ENCODE data around the gene KMO.

KMO gene

GRCh38 chr1:241536304-241536703, 4.1 kb downstream of the KMO start:
- no peak overlapping the region for H3K4me3 ChIP-seq (ENCODE audit: low read depth, low read length)
- no peaks in the 10 kb centered on the region for H3K4me1 ChIP-seq (ENCODE audit: control insufficient read depth, insufficient read depth, low read length, unreplicated experiment)
- no peaks in the 10 kb centered on the region for H3K36me3 ChIP-seq (ENCODE audit: insufficient read depth, low read length)
- peaks cover 3% of the 10 kb centered on the region; the same call in 1 of the 2 replicates for H3K27me3 ChIP-seq (ENCODE audit: insufficient read depth, low read length)
- no peaks in the 10 kb centered on the region for H3K79me2 ChIP-seq (ENCODE audit: control insufficient read depth, insufficient read depth, low read length, unreplicated experiment)
- no peak overlapping the region for H3K27ac ChIP-seq (ENCODE audit: low read depth, low read length)
- no peak overlapping the region for H2AFZ ChIP-seq (ENCODE audit: low read length, unreplicated experiment)

- peaks cover 3% of the 10 kb centered on the region; the same call in 1 of the 2 replicates for H3K27me3 ChIP-seq (ENCODE audit: insufficient read depth, low read length)
- H3K36me3 ChIP-seq (ENCODE audit: insufficient read depth, low read length): no peaks in the 10 kb centered on the region
- H3K4me1 ChIP-seq (ENCODE audit: control insufficient read depth, insufficient read depth, low read length, unreplicated experiment): no peaks in the 10 kb centered on the region
- H3K4me3 ChIP-seq (ENCODE audit: low read depth, low read length): no peak overlapping the region
- H3K27ac ChIP-seq (ENCODE audit: low read depth, low read length): no peak overlapping the region
- no peak overlapping the region for H2AFZ ChIP-seq (ENCODE audit: low read length, unreplicated experiment)
- H3K79me2 ChIP-seq (ENCODE audit: control insufficient read depth, insufficient read depth, low read length, unreplicated experiment): no peaks in the 10 kb centered on the region
Measured at GRCh38 chr1:241536969-241537368, 4.8 kb downstream of the KMO start.

- no peaks in the 10 kb centered on the region for H3K79me2 ChIP-seq (ENCODE audit: control insufficient read depth, insufficient read depth, low read length, unreplicated experiment)
- H3K4me1 ChIP-seq (ENCODE audit: control insufficient read depth, insufficient read depth, low read length, unreplicated experiment): no peaks in the 10 kb centered on the region
- H3K36me3 ChIP-seq (ENCODE audit: insufficient read depth, low read length): no peaks in the 10 kb centered on the region
- H3K4me3 ChIP-seq (ENCODE audit: low read depth, low read length): no peak overlapping the region
- H3K27ac ChIP-seq (ENCODE audit: low read depth, low read length): no peak overlapping the region
- peaks cover 12% of the 10 kb centered on the region; the same call in 1 of the 2 replicates for H3K27me3 ChIP-seq (ENCODE audit: insufficient read depth, low read length)
- no peak overlapping the region for H2AFZ ChIP-seq (ENCODE audit: low read length, unreplicated experiment)
Measured at GRCh38 chr1:241542199-241542907, 10.2 kb downstream of the KMO start.

- Histone ChIP-seq H3K4me1 (ENCODE audit: control insufficient read depth, insufficient read depth, low read length, unreplicated experiment) (no peaks in the 10 kb centered on the region), H3K79me2 (ENCODE audit: control insufficient read depth, insufficient read depth, low read length, unreplicated experiment) (no peaks in the 10 kb centered on the region)
Measured at GRCh38 chr1:241548008-241548407, 15.8 kb downstream of the KMO start.

GRCh38 chr1:241550318-241550717, 18.1 kb downstream of the KMO start:
- no peak overlapping the region for H2AFZ ChIP-seq (ENCODE audit: low read length, unreplicated experiment)
- no peaks in the 10 kb centered on the region for H3K4me1 ChIP-seq (ENCODE audit: control insufficient read depth, insufficient read depth, low read length, unreplicated experiment)
- no peak overlapping the region for H3K4me3 ChIP-seq (ENCODE audit: low read depth, low read length)
- H3K36me3 ChIP-seq (ENCODE audit: insufficient read depth, low read length): no peaks in the 10 kb centered on the region
- H3K27me3 ChIP-seq (ENCODE audit: insufficient read depth, low read length): peaks cover 14% of the 10 kb centered on the region; the same call in 1 of the 2 replicates
- no peak overlapping the region for H3K27ac ChIP-seq (ENCODE audit: low read depth, low read length)
- H3K79me2 ChIP-seq (ENCODE audit: control insufficient read depth, insufficient read depth, low read length, unreplicated experiment): no peaks in the 10 kb centered on the region

More at GRCh38 chr1:241548008-241548407, 15.8 kb downstream of the KMO start:
- Histone ChIP-seq H2AFZ (ENCODE audit: low read length, unreplicated experiment) (no peak overlapping the region), H3K4me3 (ENCODE audit: low read depth, low read length) (no peak overlapping the region), H3K36me3 (ENCODE audit: insufficient read depth, low read length) (no peaks in the 10 kb centered on the region), H3K27me3 (ENCODE audit: insufficient read depth, low read length) (peaks cover 14% of the 10 kb centered on the region; the same call in 1 of the 2 replicates), H3K27ac (ENCODE audit: low read depth, low read length) (no peak overlapping the region)

- peaks cover 4% of the 10 kb centered on the region; the same call in 1 of the 2 replicates for H3K27me3 ChIP-seq (ENCODE audit: insufficient read depth, low read length)
- H3K79me2 ChIP-seq (ENCODE audit: control insufficient read depth, insufficient read depth, low read length, unreplicated experiment): no peaks in the 10 kb centered on the region
- H3K27ac ChIP-seq (ENCODE audit: low read depth, low read length): no peak overlapping the region
- H3K4me1 ChIP-seq (ENCODE audit: control insufficient read depth, insufficient read depth, low read length, unreplicated experiment): no peaks in the 10 kb centered on the region
- H3K4me3 ChIP-seq (ENCODE audit: low read depth, low read length): no peak overlapping the region
- no peaks in the 10 kb centered on the region for H3K36me3 ChIP-seq (ENCODE audit: insufficient read depth, low read length)
- no peak overlapping the region for H2AFZ ChIP-seq (ENCODE audit: low read length, unreplicated experiment)
Measured at GRCh38 chr1:241551759-241552638, 19.8 kb downstream of the KMO start.

- H2AFZ ChIP-seq (ENCODE audit: low read length, unreplicated experiment): no peak overlapping the region
- H3K4me3 ChIP-seq (ENCODE audit: low read depth, low read length): no peak overlapping the region
- H3K36me3 ChIP-seq (ENCODE audit: insufficient read depth, low read length): no peaks in the 10 kb centered on the region
- H3K27ac ChIP-seq (ENCODE audit: low read depth, low read length): no peak overlapping the region
- H3K79me2 ChIP-seq (ENCODE audit: control insufficient read depth, insufficient read depth, low read length, unreplicated experiment): no peaks in the 10 kb centered on the region
- no peaks in the 10 kb centered on the region; the same call in 1 of the 2 replicates for H3K27me3 ChIP-seq (ENCODE audit: insufficient read depth, low read length)
- no peaks in the 10 kb centered on the region for H3K4me1 ChIP-seq (ENCODE audit: control insufficient read depth, insufficient read depth, low read length, unreplicated experiment)
Measured at GRCh38 chr1:241553886-241554592, 21.9 kb downstream of the KMO start.

GRCh38 chr1:241555526-241555925, 23.3 kb downstream of the KMO start:
- Histone ChIP-seq H3K79me2 (ENCODE audit: control insufficient read depth, insufficient read depth, low read length, unreplicated experiment) (no peaks in the 10 kb centered on the region), H3K4me3 (ENCODE audit: low read depth, low read length) (no peak overlapping the region), H3K27ac (ENCODE audit: low read depth, low read length) (no peak overlapping the region), H3K4me1 (ENCODE audit: control insufficient read depth, insufficient read depth, low read length, unreplicated experiment) (no peaks in the 10 kb centered on the region), H2AFZ (ENCODE audit: low read length, unreplicated experiment) (no peak overlapping the region), H3K27me3 (ENCODE audit: insufficient read depth, low read length) (no peaks in the 10 kb centered on the region; the same call in 1 of the 2 replicates), H3K36me3 (ENCODE audit: insufficient read depth, low read length) (no peaks in the 10 kb centered on the region)

- H3K27me3 ChIP-seq (ENCODE audit: insufficient read depth, low read length): no peaks in the 10 kb centered on the region; the same call in 1 of the 2 replicates
- no peak overlapping the region for H2AFZ ChIP-seq (ENCODE audit: low read length, unreplicated experiment)
- H3K79me2 ChIP-seq (ENCODE audit: control insufficient read depth, insufficient read depth, low read length, unreplicated experiment): no peaks in the 10 kb centered on the region
- no peaks in the 10 kb centered on the region for H3K36me3 ChIP-seq (ENCODE audit: insufficient read depth, low read length)
- H3K4me1 ChIP-seq (ENCODE audit: control insufficient read depth, insufficient read depth, low read length, unreplicated experiment): no peaks in the 10 kb centered on the region
- H3K27ac ChIP-seq (ENCODE audit: low read depth, low read length): no peak overlapping the region
- no peak overlapping the region for H3K4me3 ChIP-seq (ENCODE audit: low read depth, low read length)
Measured at GRCh38 chr1:241557031-241557430, 24.9 kb downstream of the KMO start.

GRCh38 chr1:241557551-241558193, 25.5 kb downstream of the KMO start:
- H3K36me3 ChIP-seq (ENCODE audit: insufficient read depth, low read length): no peaks in the 10 kb centered on the region
- no peaks in the 10 kb centered on the region for H3K79me2 ChIP-seq (ENCODE audit: control insufficient read depth, insufficient read depth, low read length, unreplicated experiment)
- no peak overlapping the region for H3K27ac ChIP-seq (ENCODE audit: low read depth, low read length)
- no peaks in the 10 kb centered on the region for H3K4me1 ChIP-seq (ENCODE audit: control insufficient read depth, insufficient read depth, low read length, unreplicated experiment)
- H2AFZ ChIP-seq (ENCODE audit: low read length, unreplicated experiment): no peak overlapping the region
- no peak overlapping the region for H3K4me3 ChIP-seq (ENCODE audit: low read depth, low read length)
- H3K27me3 ChIP-seq (ENCODE audit: insufficient read depth, low read length): no peaks in the 10 kb centered on the region

Data from ACC112 (cell line).